Stomach smooth muscle (tissue), 2 donors: ENCODE data around the gene IGSF21.

Experiments used
- H3K27ac ChIP-seq: one replicate; pipeline ENCODE4 v1.7.0; 2013; ENCODE audit warnings: mild to moderate bottlenecking, low read length, inconsistent platforms
- H3K27me3 ChIP-seq, 2 donors: one replicate each; pipeline ENCODE4 v1.7.0; 2013; ENCODE audit warnings: low read length in 2 of 2; ENCODE audit not compliant: insufficient read depth in 2 of 2, control insufficient read depth in 1 of 2
- H3K36me3 ChIP-seq, 2 donors: one replicate each; pipeline ENCODE4 v1.7.0; 2013; ENCODE audit warnings: low read length in 2 of 2; ENCODE audit not compliant: control insufficient read depth in 2 of 2, insufficient read depth in 2 of 2
- H3K4me1 ChIP-seq: one replicate; pipeline ENCODE4 v1.7.0; 2013; ENCODE audit warnings: low read length; ENCODE audit not compliant: control insufficient read depth, insufficient read depth
- H3K4me3 ChIP-seq, 2 donors: one replicate each; pipeline ENCODE4 v1.7.0; 2013; ENCODE audit warnings: low read length in 2 of 2
- H3K9ac ChIP-seq, 2 donors: one replicate each; pipeline ENCODE4 v1.7.0; 2013; ENCODE audit warnings: low read length in 2 of 2, mild to moderate bottlenecking in 1 of 2
- H3K9me3 ChIP-seq, 2 donors: one replicate each; pipeline ENCODE4 v1.7.0; 2013; ENCODE audit warnings: low read length in 2 of 2; ENCODE audit not compliant: control insufficient read depth in 2 of 2
- donor health status: healthy.
- donor health status: Pancreatic carcinoma.

IGSF21 gene

DNA sequence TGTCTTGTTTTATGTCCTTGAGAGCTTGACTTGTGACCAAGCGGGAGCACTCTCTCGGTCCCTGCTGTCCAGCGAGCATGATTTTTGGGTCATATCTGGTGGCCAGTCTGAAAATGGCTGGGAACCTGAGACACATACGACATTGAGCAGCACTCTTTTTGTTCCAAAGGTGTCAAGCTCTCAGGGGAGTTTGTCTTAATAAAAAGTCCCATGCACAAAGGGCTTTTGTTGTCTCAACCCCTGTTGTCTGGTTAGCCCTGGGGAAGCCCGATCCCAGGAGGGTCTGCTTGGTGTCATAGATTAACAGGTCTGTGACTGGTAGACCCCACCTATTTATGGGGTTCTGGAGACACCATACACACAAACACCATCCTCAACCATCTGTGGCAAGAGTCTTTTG lies 315.4 kb downstream of the IGSF21 start:
- Histone ChIP-seq H3K9ac (no peak overlapping the region), H3K36me3 (no peaks in the 10 kb centered on the region), H3K4me3 (no peak overlapping the region), H3K27ac (no peak overlapping the region), H3K4me1 (no peaks in the 10 kb centered on the region), H3K27me3 (peaks cover 0 to 4% of the 10 kb centered on the region in 2 donors), H3K9me3 (peaks cover 3 to 4% of the 10 kb centered on the region in 2 donors)

GRCh38 chr1:18426580-18426979 lies 319.0 kb downstream of the IGSF21 start:
- Histone ChIP-seq H3K4me3 (no peak overlapping the region), H3K27me3 (peaks cover 0 to 7% of the 10 kb centered on the region in 2 donors), H3K9ac (no peak overlapping the region), H3K4me1 (no peaks in the 10 kb centered on the region), H3K27ac (no peak overlapping the region), H3K9me3 (peaks cover 3 to 4% of the 10 kb centered on the region in 2 donors), H3K36me3 (no peaks in the 10 kb centered on the region)
